NCI-H446 (cell line): Measurements from ENCODE around the gene ALOX5AP.
A peak's percentile ranks its signal among the peaks of the same experiment; 100 is the strongest.

Experiments used
- DNase-seq, 2 experiments: peaks; one replicate each; lab custom pipeline; 2025; lab: John Stamatoyannopoulos, UW

ALOX5AP gene

GRCh38 chr13:30735025-30735871, at the start of gene ALOX5AP:
Gene ALOX5AP (plus strand): TSS chr13:30735543. CDS start chr13:30735606, 63 bp downstream.
- no peak for DNase-seq

- DNase-seq: no peak
Measured at GRCh38 chr13:30685987-30686386, 49.4 kb upstream of the ALOX5AP start.

- DNase-seq: no peak
Measured at GRCh38 chr13:30687601-30688000, 47.7 kb upstream of the ALOX5AP start.

- no peak for DNase-seq
Measured at GRCh38 chr13:30689752-30690151, 45.6 kb upstream of the ALOX5AP start.

- DNase-seq: peak; percentile 39 to 56
Measured at GRCh38 chr13:30690282-30691188, 44.8 kb upstream of the ALOX5AP start.

GRCh38 chr13:30692113-30692512, 43.2 kb upstream of the ALOX5AP start:
- DNase-seq: no peak

- no peak for DNase-seq
Measured at GRCh38 chr13:30696278-30697176, 38.8 kb upstream of the ALOX5AP start.

GRCh38 chr13:30697177-30697953, 38.0 kb upstream of the ALOX5AP start:
- DNase-seq: no peak

- DNase-seq: no peak
Measured at GRCh38 chr13:30697996-30698401, 37.3 kb upstream of the ALOX5AP start.

- DNase-seq: no peak
Measured at GRCh38 chr13:30698488-30699005, 36.8 kb upstream of the ALOX5AP start.

GRCh38 chr13:30700364-30700763, 35.0 kb upstream of the ALOX5AP start:
- DNase-seq: no peak

- DNase-seq: no peak
Measured at GRCh38 chr13:30702006-30702405, 33.3 kb upstream of the ALOX5AP start.

- DNase-seq: no peak
Measured at GRCh38 chr13:30704596-30704995, 30.7 kb upstream of the ALOX5AP start.

- no peak for DNase-seq
Measured at GRCh38 chr13:30705680-30706079, 29.7 kb upstream of the ALOX5AP start.

GRCh38 chr13:30708541-30708940, 26.8 kb upstream of the ALOX5AP start:
- DNase-seq: no peak

GRCh38 chr13:30710442-30710841, 24.9 kb upstream of the ALOX5AP start:
- DNase-seq: no peak

- no peak for DNase-seq
Measured at GRCh38 chr13:30711375-30711774, 24.0 kb upstream of the ALOX5AP start.

- no peak for DNase-seq
Measured at GRCh38 chr13:30711837-30712236, 23.5 kb upstream of the ALOX5AP start.

- no peak for DNase-seq
Measured at GRCh38 chr13:30712536-30713532, 22.5 kb upstream of the ALOX5AP start.
